ENCODE measurements around the gene USP9X. TPM values are rescaled to one million over a fixed set of nuclear protein-coding genes. Genes with fewer than 3 reads are reported as not detected.
A peak's percentile ranks its signal among the peaks of the same experiment; 100 is the strongest.

The USP9X gene, protein sequence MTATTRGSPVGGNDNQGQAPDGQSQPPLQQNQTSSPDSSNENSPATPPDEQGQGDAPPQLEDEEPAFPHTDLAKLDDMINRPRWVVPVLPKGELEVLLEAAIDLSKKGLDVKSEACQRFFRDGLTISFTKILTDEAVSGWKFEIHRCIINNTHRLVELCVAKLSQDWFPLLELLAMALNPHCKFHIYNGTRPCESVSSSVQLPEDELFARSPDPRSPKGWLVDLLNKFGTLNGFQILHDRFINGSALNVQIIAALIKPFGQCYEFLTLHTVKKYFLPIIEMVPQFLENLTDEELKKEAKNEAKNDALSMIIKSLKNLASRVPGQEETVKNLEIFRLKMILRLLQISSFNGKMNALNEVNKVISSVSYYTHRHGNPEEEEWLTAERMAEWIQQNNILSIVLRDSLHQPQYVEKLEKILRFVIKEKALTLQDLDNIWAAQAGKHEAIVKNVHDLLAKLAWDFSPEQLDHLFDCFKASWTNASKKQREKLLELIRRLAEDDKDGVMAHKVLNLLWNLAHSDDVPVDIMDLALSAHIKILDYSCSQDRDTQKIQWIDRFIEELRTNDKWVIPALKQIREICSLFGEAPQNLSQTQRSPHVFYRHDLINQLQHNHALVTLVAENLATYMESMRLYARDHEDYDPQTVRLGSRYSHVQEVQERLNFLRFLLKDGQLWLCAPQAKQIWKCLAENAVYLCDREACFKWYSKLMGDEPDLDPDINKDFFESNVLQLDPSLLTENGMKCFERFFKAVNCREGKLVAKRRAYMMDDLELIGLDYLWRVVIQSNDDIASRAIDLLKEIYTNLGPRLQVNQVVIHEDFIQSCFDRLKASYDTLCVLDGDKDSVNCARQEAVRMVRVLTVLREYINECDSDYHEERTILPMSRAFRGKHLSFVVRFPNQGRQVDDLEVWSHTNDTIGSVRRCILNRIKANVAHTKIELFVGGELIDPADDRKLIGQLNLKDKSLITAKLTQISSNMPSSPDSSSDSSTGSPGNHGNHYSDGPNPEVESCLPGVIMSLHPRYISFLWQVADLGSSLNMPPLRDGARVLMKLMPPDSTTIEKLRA (N-terminal part only)
- 147 TPM for total RNA-seq

DNA sequence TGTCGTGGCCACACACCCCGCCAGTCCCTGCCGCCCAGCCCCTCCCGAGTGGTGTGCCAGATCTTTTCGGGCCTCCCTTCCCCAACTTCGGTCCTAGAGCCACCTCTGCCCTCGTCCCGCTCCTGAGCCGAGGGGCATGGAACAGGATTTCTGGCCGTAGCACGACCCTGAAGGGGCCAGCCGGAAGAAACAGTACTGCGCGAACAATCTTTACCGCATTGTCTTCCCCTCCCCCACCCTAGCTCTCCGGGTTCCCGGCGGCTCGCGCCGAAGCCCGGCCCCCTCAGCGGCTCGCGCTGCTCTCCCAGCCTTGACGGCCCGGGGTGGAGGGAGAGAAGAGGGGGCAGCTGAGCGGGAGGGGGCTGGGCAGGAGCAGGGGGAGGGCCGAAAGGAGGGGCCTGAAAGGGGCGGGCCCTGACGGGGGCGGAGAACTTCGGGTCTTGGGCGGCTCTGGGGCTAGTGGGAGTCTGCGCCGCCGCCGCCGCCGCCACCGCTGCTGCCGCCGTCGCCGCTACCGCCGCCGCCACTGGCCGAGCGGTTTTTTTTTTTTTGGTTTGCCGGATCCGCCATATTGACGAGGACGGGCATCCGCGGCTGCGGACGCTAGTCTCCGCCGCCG lies at the start of gene USP9X:
TSS of gene USP9X (plus strand) at position 553 of the 619 bp plus-strand sequence. CDS start 38,184 bp downstream, outside the sequence.
- no peaks in the 10 kb centered on the region for H3K9me3 ChIP-seq (ENCODE audit: control insufficient read depth in 3 of 3, low read length in 3 of 3)
- peaks cover 0 to 3% (median 2%) of the 10 kb centered on the region in 3 donors for H3K4me1 ChIP-seq (ENCODE audit: control insufficient read depth in 3 of 3, insufficient read depth in 3 of 3, low read length in 3 of 3)
- H3K9ac ChIP-seq (ENCODE audit: low read depth in 1 of 3, low read length in 3 of 3) = peak within 1 kb of the TSS; percentile 97 to 99 (median 98)
- H3K36me3 ChIP-seq (ENCODE audit: control insufficient read depth in 3 of 3, insufficient read depth in 3 of 3, low read length in 3 of 3) = no peaks in the 10 kb centered on the region
- no peaks in the 10 kb centered on the region for H3K27me3 ChIP-seq (ENCODE audit: control insufficient read depth in 3 of 3, insufficient read depth in 3 of 3, low read length in 3 of 3)
- peak within 1 kb of the TSS; percentile 100 for H3K27ac ChIP-seq (ENCODE audit: low read depth, low read length)
- peak within 1 kb of the TSS; percentile 83 to 94 (median 85) for H3K4me3 ChIP-seq (ENCODE audit: low read length in 3 of 3)

GRCh38 chrX:41035582-41035981 lies 49.7 kb upstream of the USP9X start:
- Histone ChIP-seq H3K36me3 (ENCODE audit: control insufficient read depth in 3 of 3, insufficient read depth in 3 of 3, low read length in 3 of 3) (no peaks in the 10 kb centered on the region), H3K4me1 (ENCODE audit: control insufficient read depth in 3 of 3, insufficient read depth in 3 of 3, low read length in 3 of 3) (no peaks in the 10 kb centered on the region), H3K9me3 (ENCODE audit: control insufficient read depth in 3 of 3, low read length in 3 of 3) (no peaks in the 10 kb centered on the region), H3K27ac (ENCODE audit: low read depth, low read length) (no peak overlapping the region), H3K9ac (ENCODE audit: low read depth in 1 of 3, low read length in 3 of 3) (no peak overlapping the region), H3K27me3 (ENCODE audit: control insufficient read depth in 3 of 3, insufficient read depth in 3 of 3, low read length in 3 of 3) (peaks cover 0 to 14% (median 0%) of the 10 kb centered on the region in 3 donors), H3K4me3 (ENCODE audit: low read length in 3 of 3) (no peak overlapping the region)

DNA sequence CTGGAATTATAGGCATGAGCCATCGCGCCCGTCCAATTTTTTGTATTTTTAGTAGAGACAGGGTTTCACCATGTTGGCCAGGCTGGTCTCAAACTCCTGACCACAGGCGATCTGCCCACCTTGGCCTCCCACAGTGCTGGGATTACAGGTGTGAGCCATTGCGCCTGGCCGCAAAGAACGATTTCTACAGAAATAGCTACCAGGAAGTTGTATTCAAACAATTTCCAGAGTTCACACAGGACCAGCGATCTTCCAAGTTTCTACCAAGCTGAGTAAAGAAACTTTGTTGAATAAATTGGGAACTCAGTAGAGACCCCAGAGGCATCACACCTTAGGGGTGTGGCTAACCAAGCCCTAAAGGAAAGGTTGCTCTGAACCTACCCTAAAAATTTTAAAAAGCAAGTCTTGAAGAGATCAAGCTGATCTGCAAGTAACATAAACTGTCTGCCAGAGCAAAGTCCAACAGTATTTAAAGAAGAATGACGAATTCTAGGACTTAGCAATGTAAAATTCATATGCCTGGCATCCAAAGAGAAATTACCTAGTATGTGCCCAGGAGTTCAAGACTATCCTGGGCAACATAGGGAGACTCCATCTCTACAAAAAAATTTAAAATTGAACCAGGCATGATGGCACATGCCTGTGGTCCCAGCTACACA lies 48.4 kb upstream of the USP9X start:
- no peaks in the 10 kb centered on the region for H3K4me1 ChIP-seq (ENCODE audit: control insufficient read depth in 3 of 3, insufficient read depth in 3 of 3, low read length in 3 of 3)
- H3K9ac ChIP-seq (ENCODE audit: low read depth in 1 of 3, low read length in 3 of 3) = no peak overlapping the region
- H3K36me3 ChIP-seq (ENCODE audit: control insufficient read depth in 3 of 3, insufficient read depth in 3 of 3, low read length in 3 of 3) = no peaks in the 10 kb centered on the region
- H3K27ac ChIP-seq (ENCODE audit: low read depth, low read length) = no peak overlapping the region
- H3K27me3 ChIP-seq (ENCODE audit: control insufficient read depth in 3 of 3, insufficient read depth in 3 of 3, low read length in 3 of 3) = peaks cover 0 to 6% (median 0%) of the 10 kb centered on the region in 3 donors
- H3K9me3 ChIP-seq (ENCODE audit: control insufficient read depth in 3 of 3, low read length in 3 of 3) = no peaks in the 10 kb centered on the region
- no peak overlapping the region for H3K4me3 ChIP-seq (ENCODE audit: low read length in 3 of 3)

DNA sequence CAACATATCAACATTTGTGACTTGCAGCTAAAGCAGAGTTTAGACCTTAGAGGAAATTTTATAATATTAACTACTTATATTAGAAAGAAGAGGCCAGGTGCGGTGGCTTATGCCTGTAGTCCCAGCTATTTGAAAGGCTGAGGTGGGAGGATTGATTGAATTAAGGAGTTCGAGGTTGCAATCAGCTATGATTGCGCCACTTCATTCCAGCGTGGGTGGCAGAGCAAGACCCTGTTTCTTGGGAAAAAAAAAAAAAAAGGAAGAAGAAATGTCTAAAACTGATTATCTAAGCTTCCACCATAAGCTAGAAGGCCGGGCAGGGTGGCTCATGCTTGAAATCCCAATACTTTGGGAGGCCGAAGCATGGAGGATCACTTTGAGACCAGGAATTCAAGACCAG lies 42.0 kb upstream of the USP9X start:
- Histone ChIP-seq H3K27me3 (ENCODE audit: control insufficient read depth in 3 of 3, insufficient read depth in 3 of 3, low read length in 3 of 3) (peaks cover 0 to 5% (median 0%) of the 10 kb centered on the region in 3 donors), H3K9me3 (ENCODE audit: control insufficient read depth in 3 of 3, low read length in 3 of 3) (no peaks in the 10 kb centered on the region), H3K36me3 (ENCODE audit: control insufficient read depth in 3 of 3, insufficient read depth in 3 of 3, low read length in 3 of 3) (no peaks in the 10 kb centered on the region)

GRCh38 chrX:41043674-41044345 lies 41.4 kb upstream of the USP9X start:
- Histone ChIP-seq H3K9ac (ENCODE audit: low read depth in 1 of 3, low read length in 3 of 3) (no peak overlapping the region), H3K27ac (ENCODE audit: low read depth, low read length) (no peak overlapping the region), H3K27me3 (ENCODE audit: control insufficient read depth in 3 of 3, insufficient read depth in 3 of 3, low read length in 3 of 3) (peaks cover 0 to 6% (median 0%) of the 10 kb centered on the region in 3 donors), H3K9me3 (ENCODE audit: control insufficient read depth in 3 of 3, low read length in 3 of 3) (no peaks in the 10 kb centered on the region), H3K4me1 (ENCODE audit: control insufficient read depth in 3 of 3, insufficient read depth in 3 of 3, low read length in 3 of 3) (no peaks in the 10 kb centered on the region), H3K4me3 (ENCODE audit: low read length in 3 of 3) (no peak overlapping the region), H3K36me3 (ENCODE audit: control insufficient read depth in 3 of 3, insufficient read depth in 3 of 3, low read length in 3 of 3) (no peaks in the 10 kb centered on the region)

More for the DNA sequence above, 42.0 kb upstream of the USP9X start:
- H3K27ac ChIP-seq (ENCODE audit: low read depth, low read length) = no peak overlapping the region
- H3K4me3 ChIP-seq (ENCODE audit: low read length in 3 of 3) = no peak overlapping the region
- no peak overlapping the region for H3K9ac ChIP-seq (ENCODE audit: low read depth in 1 of 3, low read length in 3 of 3)
- no peaks in the 10 kb centered on the region for H3K4me1 ChIP-seq (ENCODE audit: control insufficient read depth in 3 of 3, insufficient read depth in 3 of 3, low read length in 3 of 3)

GRCh38 chrX:41045960-41046567 lies 39.2 kb upstream of the USP9X start:
- no peaks in the 10 kb centered on the region for H3K36me3 ChIP-seq (ENCODE audit: control insufficient read depth in 3 of 3, insufficient read depth in 3 of 3, low read length in 3 of 3)
- no peak overlapping the region for H3K27ac ChIP-seq (ENCODE audit: low read depth, low read length)
- no peaks in the 10 kb centered on the region for H3K4me1 ChIP-seq (ENCODE audit: control insufficient read depth in 3 of 3, insufficient read depth in 3 of 3, low read length in 3 of 3)
- no peak overlapping the region for H3K9ac ChIP-seq (ENCODE audit: low read depth in 1 of 3, low read length in 3 of 3)
- peaks cover 0 to 6% (median 0%) of the 10 kb centered on the region in 3 donors for H3K27me3 ChIP-seq (ENCODE audit: control insufficient read depth in 3 of 3, insufficient read depth in 3 of 3, low read length in 3 of 3)
- no peaks in the 10 kb centered on the region for H3K9me3 ChIP-seq (ENCODE audit: control insufficient read depth in 3 of 3, low read length in 3 of 3)
- no peak overlapping the region for H3K4me3 ChIP-seq (ENCODE audit: low read length in 3 of 3)

DNA sequence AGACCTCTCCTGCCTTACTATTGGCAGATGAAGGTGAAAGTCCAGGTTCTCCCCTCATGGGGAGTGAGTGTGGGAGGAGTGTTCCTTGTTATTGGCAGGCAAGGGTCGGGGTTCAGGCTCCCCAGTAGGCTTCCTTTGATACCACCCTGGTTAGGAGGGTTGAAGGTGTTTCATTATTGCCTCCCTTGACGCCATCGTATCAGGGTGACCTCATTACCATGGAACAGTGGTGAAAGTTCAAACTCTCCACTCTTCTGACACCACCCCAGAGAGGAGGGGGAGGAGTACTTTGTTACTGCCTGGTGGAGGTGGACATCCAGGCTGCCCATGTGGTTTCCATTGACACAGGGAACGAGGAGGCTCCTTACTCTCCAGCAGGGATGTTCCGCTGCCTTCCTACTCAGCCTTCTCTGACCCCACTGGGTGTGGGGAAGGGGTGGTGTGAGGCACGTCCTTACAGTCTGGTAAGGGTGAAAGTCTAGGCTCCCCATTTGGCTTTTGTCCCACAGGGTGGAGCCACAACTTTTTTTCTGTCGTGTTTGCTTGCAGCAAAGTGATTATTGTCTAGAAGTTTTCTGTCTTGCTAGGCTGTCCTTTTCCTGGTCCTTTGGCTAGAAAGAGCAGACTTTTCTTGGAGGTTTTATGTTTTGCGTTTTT lies 37.2 kb upstream of the USP9X start:
- Histone ChIP-seq H3K9me3 (ENCODE audit: control insufficient read depth in 3 of 3, low read length in 3 of 3) (no peaks in the 10 kb centered on the region), H3K9ac (ENCODE audit: low read depth in 1 of 3, low read length in 3 of 3) (no peak overlapping the region), H3K4me3 (ENCODE audit: low read length in 3 of 3) (no peak overlapping the region), H3K27ac (ENCODE audit: low read depth, low read length) (no peak overlapping the region), H3K27me3 (ENCODE audit: control insufficient read depth in 3 of 3, insufficient read depth in 3 of 3, low read length in 3 of 3) (peaks cover 0 to 6% (median 0%) of the 10 kb centered on the region in 3 donors), H3K4me1 (ENCODE audit: control insufficient read depth in 3 of 3, insufficient read depth in 3 of 3, low read length in 3 of 3) (no peaks in the 10 kb centered on the region), H3K36me3 (ENCODE audit: control insufficient read depth in 3 of 3, insufficient read depth in 3 of 3, low read length in 3 of 3) (no peaks in the 10 kb centered on the region)

- Histone ChIP-seq H3K9ac (ENCODE audit: low read depth in 1 of 3, low read length in 3 of 3) (no peak overlapping the region), H3K27ac (ENCODE audit: low read depth, low read length) (no peak overlapping the region), H3K27me3 (ENCODE audit: control insufficient read depth in 3 of 3, insufficient read depth in 3 of 3, low read length in 3 of 3) (peaks cover 0 to 6% (median 0%) of the 10 kb centered on the region in 3 donors), H3K9me3 (ENCODE audit: control insufficient read depth in 3 of 3, low read length in 3 of 3) (no peaks in the 10 kb centered on the region), H3K4me3 (ENCODE audit: low read length in 3 of 3) (no peak overlapping the region), H3K4me1 (ENCODE audit: control insufficient read depth in 3 of 3, insufficient read depth in 3 of 3, low read length in 3 of 3) (no peaks in the 10 kb centered on the region), H3K36me3 (ENCODE audit: control insufficient read depth in 3 of 3, insufficient read depth in 3 of 3, low read length in 3 of 3) (no peaks in the 10 kb centered on the region)
Observed at GRCh38 chrX:41050359-41050758, 34.9 kb upstream of the USP9X start.

All from skeletal muscle tissue (tissue), 4 donors.